Spinal cord (tissue), 10 donors: ENCODE results near the gene OSBPL10. TPM values are rescaled to one million over a fixed set of nuclear protein-coding genes. Genes with fewer than 3 reads are reported as not detected.

Source experiments
- DNase-seq, 6 donors: peaks; one replicate each; pipeline versions ENCODE4 v3.0.0 to v3.0.0-alpha.2; 2013 to 2015; ENCODE audit warnings: low spot score in 6 of 6, low read depth in 4 of 6
- H3K27ac ChIP-seq: one replicate; pipeline ENCODE4 v1.5.1; 2013; ENCODE audit warnings: low read depth, low read length, control low read depth
- H3K27me3 ChIP-seq: one replicate; pipeline ENCODE4 v1.6.1; 2013; ENCODE audit warnings: low read length; ENCODE audit not compliant: control insufficient read depth, insufficient read depth
- H3K36me3 ChIP-seq: one replicate; pipeline ENCODE4 v1.6.1; 2013; ENCODE audit warnings: low read length; ENCODE audit not compliant: control insufficient read depth, insufficient read depth
- H3K4me1 ChIP-seq: one replicate; pipeline ENCODE4 v1.6.1; 2013; ENCODE audit warnings: low read length; ENCODE audit not compliant: control insufficient read depth, insufficient read depth
- H3K4me3 ChIP-seq: one replicate; pipeline ENCODE4 v1.5.1; 2013; ENCODE audit warnings: low read depth, low read length, control low read depth
- H3K9me3 ChIP-seq: one replicate; pipeline ENCODE4 v1.6.1; 2013; ENCODE audit warnings: low read length; ENCODE audit not compliant: control insufficient read depth, insufficient read depth
- WGBS: methylation state at CpG from one replicate; pipeline ENCODE4 v1.1.5; 2013; ENCODE audit warnings: missing lambda C conversion rate; ENCODE audit not compliant: insufficient coverage; 5-methylcytosine and 5-hydroxymethylcytosine counted together
- polyA plus RNA-seq, 2 donors: library from polyadenylated mRNA; unstranded; fragments of 120-200 nt; gene quantifications; one replicate each; pipeline ENCODE4 v1.2.1, GENCODE V29; 2013; ENCODE audit not compliant: insufficient read length in 2 of 2
- total RNA-seq, 2 donors: library from RNA; depleted of rRNA in 1 of 2; stranded (reverse); fragments of 120-200 nt in 1 of 2; fragments of >200 nt in 1 of 2; gene quantifications; one replicate each; pipeline versions ENCODE4 v1.2.3 to v1.2.4, GENCODE V29; 2013 to 2014
- donor health status: healthy.

The OSBPL10 gene
- total and polyA plus RNA-seq, 4 donors, result 6.2 to 10.5 (median 7.1) TPM

DNA sequence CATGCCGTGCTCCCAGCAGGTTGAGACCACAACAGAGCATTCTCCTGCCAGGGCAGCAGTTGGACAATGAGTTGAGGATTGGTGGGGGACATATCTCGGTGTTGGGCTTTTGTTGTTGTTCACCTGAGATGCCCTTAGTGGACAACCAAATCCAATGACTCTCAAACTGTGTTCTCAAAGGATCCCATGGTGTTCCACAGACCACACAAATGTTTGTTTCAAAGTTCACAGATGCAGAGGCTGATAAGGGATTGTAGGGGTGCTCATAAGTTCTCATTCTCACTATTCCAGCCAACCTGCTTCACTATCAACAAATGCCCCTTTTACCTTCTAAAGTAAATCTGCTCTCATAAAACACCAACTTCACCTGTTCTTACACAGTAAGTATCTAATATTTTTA is 159.9 kb downstream of the OSBPL10 start:
- Histone ChIP-seq H3K4me3 (no peak overlapping the region), H3K9me3 (no peaks in the 10 kb centered on the region), H3K27me3 (no peaks in the 10 kb centered on the region), H3K36me3 (no peaks in the 10 kb centered on the region), H3K4me1 (no peaks in the 10 kb centered on the region), H3K27ac (no peak overlapping the region)
- WGBS, result no CpG with 5 or more reads among the region's 2 CpGs
- DNase-seq, result no peak

DNA sequence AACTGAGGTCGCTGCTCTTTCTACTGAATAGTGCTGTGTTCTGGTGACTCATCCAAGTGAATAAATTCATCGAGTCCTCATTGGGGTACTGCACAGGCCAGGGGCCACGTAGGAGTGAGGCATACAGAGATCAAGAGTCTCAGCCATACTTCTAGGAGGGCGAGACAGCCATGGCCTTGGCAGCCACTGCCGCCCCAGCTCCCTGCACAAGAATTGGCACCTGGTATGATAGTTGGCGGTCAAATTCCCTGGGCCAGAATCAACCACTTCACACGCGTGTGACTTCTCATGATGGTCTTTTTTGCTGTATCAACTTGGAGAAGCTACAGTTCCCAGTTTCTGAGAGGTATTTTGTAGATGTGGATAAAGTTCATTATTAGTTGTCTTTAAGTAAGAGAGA is 161.6 kb downstream of the OSBPL10 start:
- DNase-seq, result no peak
- no peak overlapping the region for H3K4me3 ChIP-seq
- H3K27me3 ChIP-seq, result no peaks in the 10 kb centered on the region
- H3K36me3 ChIP-seq, result no peaks in the 10 kb centered on the region
- no peaks in the 10 kb centered on the region for H3K9me3 ChIP-seq
- H3K4me1 ChIP-seq, result no peaks in the 10 kb centered on the region
- no peak overlapping the region for H3K27ac ChIP-seq
- WGBS, result 93% methylated on average over 8 of the region's 8 CpGs

DNA sequence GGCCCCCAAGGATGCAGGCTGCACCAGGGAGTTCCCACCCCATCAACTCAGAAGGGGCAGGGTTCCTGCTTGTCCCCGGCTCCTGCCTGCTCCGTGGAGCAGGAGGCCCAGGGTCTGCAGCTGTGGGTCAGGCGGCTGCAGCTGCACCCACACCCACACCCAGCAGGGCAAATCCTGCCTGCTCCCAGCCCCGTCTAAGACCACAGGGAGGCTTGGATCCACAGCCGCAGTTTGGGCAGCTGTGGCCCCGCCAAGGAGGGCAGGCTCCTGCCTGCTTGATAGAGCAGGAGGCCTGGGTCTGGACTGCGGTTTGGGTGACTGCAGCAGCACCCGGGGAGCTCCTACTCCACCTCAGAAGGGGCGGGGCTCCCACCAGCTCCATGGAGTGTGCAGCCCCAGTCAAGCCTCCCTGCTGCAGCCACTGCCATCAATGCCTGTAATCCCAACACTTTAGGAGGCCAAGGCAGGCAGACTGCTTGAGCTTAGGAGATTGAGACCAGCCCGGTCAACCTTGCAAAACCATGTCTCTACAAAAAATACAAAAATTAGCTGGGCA is 163.6 kb downstream of the OSBPL10 start:
- Histone ChIP-seq H3K4me1 (no peaks in the 10 kb centered on the region), H3K27me3 (no peaks in the 10 kb centered on the region), H3K9me3 (no peaks in the 10 kb centered on the region), H3K4me3 (no peak overlapping the region), H3K27ac (no peak overlapping the region), H3K36me3 (no peaks in the 10 kb centered on the region)
- WGBS, result 83% methylated on average over 9 of the region's 10 CpGs
- no peak for DNase-seq

DNA sequence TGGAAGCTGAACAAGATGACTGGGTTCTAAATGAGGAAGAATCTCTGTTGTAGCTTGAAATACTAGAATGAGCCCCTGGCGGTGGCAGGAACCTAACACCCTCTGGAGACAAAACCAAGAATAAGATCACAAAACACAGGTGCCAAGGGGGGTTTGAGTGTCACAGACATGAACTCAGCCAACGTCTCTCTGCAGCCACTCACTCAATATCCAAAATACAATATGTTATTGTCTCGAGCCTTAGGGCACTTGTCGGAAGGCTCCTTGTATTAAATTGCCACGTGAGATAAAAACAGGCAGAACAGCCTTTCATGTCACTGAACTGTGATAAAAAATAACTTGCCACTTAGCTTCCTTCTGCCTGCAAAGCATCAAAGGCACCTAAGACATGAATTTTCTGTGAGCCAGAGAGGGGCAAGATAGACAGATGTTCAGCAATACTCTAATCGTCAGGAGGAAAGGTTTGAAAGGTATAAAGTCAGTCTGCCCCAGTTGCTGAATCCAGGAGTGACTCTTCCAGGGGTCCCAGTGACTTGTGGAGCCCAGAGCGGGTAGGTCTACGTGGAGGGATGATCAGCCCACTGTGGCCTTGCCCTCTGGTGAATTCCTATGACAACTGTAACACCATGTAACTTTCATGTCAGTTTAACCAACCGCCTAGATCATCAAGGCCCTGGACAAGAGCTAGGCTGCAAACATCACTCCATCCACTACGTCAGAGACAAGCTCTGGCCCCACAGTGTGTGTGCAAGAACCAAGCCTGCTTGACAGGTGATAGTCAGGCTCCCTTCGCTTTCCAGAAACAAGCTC is 165.2 kb downstream of the OSBPL10 start:
- 59% methylated on average over 8 of the region's 11 CpGs for WGBS
- Histone ChIP-seq H3K4me3 (no peak overlapping the region), H3K27me3 (no peaks in the 10 kb centered on the region), H3K9me3 (no peaks in the 10 kb centered on the region), H3K4me1 (no peaks in the 10 kb centered on the region), H3K27ac (no peak overlapping the region), H3K36me3 (no peaks in the 10 kb centered on the region)
- no peak for DNase-seq

DNA sequence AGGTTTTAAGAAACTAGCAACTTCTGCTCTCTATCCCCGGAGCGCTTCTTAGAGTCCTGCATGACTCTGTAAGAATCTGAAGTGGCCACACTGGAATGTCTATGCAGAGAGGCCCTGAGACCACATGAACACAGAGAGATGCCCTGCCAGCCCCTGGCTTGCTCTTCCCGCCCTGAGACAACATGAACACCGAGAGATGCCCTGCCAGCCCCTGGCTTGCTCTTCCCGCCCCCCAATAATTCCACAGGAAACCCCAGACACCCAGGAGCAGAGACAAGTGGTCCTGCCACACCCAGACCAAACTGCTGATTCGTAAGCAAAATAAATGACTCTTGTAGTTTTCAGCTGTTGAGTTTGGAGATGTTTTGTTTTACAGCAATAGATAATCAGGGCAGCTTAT is 166.1 kb downstream of the OSBPL10 start:
- H3K27me3 ChIP-seq, result no peaks in the 10 kb centered on the region
- H3K36me3 ChIP-seq, result no peaks in the 10 kb centered on the region
- DNase-seq, result no peak
- no peak overlapping the region for H3K4me3 ChIP-seq
- WGBS, result 93% methylated on average over 3 of the region's 6 CpGs
- no peaks in the 10 kb centered on the region for H3K4me1 ChIP-seq
- no peaks in the 10 kb centered on the region for H3K9me3 ChIP-seq
- no peak overlapping the region for H3K27ac ChIP-seq

DNA sequence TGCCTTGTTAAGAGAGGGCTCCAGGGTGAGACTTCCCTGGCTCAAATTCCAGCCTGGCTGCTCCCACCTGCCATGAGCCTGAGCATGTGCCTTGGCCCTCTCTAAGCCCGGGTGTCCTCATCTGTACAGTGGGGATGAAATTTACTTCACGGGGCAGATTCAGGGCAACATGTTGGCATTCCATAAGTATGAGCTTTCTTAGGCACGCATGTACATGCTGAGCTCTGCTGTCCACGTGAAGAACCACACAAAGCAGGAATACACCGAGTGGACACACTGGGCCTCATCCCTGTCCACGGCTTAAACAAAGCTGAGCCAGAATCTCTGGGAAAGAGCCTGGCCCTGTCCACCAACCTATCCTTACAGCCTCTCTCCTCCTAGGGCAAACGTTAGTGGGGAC is 167.4 kb downstream of the OSBPL10 start:
- Histone ChIP-seq H3K4me3 (no peak overlapping the region), H3K4me1 (no peaks in the 10 kb centered on the region), H3K9me3 (no peaks in the 10 kb centered on the region), H3K36me3 (no peaks in the 10 kb centered on the region), H3K27ac (no peak overlapping the region), H3K27me3 (no peaks in the 10 kb centered on the region)
- 95% methylated on average over 7 of the region's 7 CpGs for WGBS
- no peak for DNase-seq

DNA sequence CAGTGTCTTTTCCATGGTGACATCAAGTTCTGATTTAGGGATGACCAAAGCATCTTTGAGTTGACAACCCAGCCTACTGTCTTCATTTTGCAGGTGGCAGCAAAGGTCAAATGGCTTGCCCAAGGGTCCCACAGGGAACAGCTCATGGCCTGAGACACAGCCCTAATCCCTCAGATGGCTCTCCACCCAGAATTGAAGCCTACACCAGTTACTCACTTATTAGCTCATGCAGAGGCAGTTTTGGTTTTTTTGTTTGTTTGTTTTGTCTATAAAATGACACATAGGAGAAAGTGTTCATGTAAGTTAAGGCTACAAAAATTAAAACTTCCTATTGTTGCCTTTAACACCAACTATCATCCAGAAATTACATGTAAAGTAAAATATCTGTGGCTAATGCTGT is 167.9 kb downstream of the OSBPL10 start:
- DNase-seq, result no peak
- H3K36me3 ChIP-seq, result no peaks in the 10 kb centered on the region
- H3K4me1 ChIP-seq, result peaks cover under 1% of the 10 kb centered on the region
- no peaks in the 10 kb centered on the region for H3K27me3 ChIP-seq
- no peaks in the 10 kb centered on the region for H3K9me3 ChIP-seq
- no peak overlapping the region for H3K4me3 ChIP-seq
- H3K27ac ChIP-seq, result no peak overlapping the region

DNA sequence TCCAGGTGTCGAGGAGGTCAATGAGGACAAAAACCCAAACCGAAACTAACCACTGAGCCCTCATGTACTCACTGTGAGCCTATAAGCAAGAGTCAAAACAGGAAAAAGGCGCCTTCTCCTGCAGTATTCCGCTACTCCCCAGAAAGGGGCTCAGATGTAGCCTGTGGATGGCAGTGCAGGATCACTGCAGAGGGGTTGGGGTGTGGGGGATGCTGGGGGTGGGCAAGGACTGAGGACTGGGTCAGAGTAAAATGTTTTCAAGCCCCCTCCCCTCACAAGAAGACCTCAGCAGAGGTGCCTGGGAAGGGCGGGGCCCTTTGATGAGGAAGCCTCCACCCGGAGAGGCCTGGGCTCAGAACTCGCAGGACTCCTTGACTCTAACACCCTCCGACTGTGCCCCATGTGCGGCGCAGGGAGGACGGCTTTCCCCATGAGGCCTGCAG is 170.1 kb downstream of the OSBPL10 start:
- H3K36me3 ChIP-seq, result no peaks in the 10 kb centered on the region
- peaks cover 3% of the 10 kb centered on the region for H3K4me1 ChIP-seq
- no peaks in the 10 kb centered on the region for H3K9me3 ChIP-seq
- no peak overlapping the region for H3K4me3 ChIP-seq
- H3K27ac ChIP-seq, result no peak overlapping the region
- WGBS, result 96% methylated on average over 8 of the region's 11 CpGs
- H3K27me3 ChIP-seq, result no peaks in the 10 kb centered on the region
- DNase-seq, result no peak

DNA sequence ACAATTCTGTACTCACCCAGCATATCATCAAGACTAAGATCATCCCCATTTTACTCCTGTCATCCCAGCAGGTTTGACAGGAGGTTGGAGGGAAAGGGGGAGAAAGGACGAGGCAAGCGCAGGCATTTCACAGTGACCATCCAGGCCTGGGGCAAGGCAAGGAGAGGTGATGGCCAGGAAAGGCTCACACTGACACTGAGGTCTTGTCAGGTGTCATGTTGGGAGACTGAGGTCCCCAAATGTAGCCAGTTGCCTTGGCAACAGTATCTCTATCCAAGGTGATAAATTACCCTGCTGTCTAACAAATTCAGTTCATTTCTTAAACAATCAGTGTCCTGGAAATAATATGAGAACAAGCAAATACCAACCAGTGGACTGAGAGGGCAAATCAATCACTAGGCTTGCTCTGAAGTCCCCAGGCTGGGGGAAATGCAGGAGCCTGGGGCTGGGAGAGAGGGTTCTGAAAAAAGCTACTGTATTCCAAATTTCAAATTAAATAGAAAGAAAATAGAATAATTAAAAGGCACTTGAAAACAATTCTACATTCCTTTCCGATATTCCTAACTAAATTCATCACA is 172.8 kb downstream of the OSBPL10 start:
- Histone ChIP-seq H3K4me1 (peaks cover 3% of the 10 kb centered on the region), H3K27me3 (no peaks in the 10 kb centered on the region), H3K9me3 (no peaks in the 10 kb centered on the region), H3K4me3 (no peak overlapping the region), H3K36me3 (no peaks in the 10 kb centered on the region), H3K27ac (no peak overlapping the region)
- 74% methylated on average over 3 of the region's 3 CpGs for whole genome bisulfite sequencing
- peak in 1 of 6 donors; percentile 26 for DNase-seq
